ENCODE results near the gene NFE2.

Gene NFE2

GRCh38 chr12:54300732-54301427 is at the start of gene NFE2:
NFE2 (minus strand) TSS chr12:54301015; CDS start chr12:54295248, 5,767 bp downstream.
- DNase-seq (ENCODE audit: insufficient read length, low spot score) (peak; percentile 49), FAIRE-seq (no peak)
- TF ChIP-seq POLR2A (IDR thresholded peaks at IDR 0.05; ENCODE audit: low read depth, low read length) = no peak

GRCh38 chr12:54349679-54350078 is 48.9 kb upstream of the NFE2 start:
- DNase-seq (ENCODE audit: insufficient read length, low spot score) (no peak), FAIRE-seq (no peak)
- TF ChIP-seq POLR2A (IDR thresholded peaks at IDR 0.05; ENCODE audit: low read depth, low read length) = no peak

GRCh38 chr12:54349036-54349435 is 48.2 kb upstream of the NFE2 start:
- DNase-seq (ENCODE audit: insufficient read length, low spot score) (no peak), FAIRE-seq (no peak)
- TF ChIP-seq POLR2A (IDR thresholded peaks at IDR 0.05; ENCODE audit: low read depth, low read length) = no peak

- no peak for FAIRE-seq
- DNase-seq (ENCODE audit: insufficient read length, low spot score) = no peak
- no peak for TF ChIP-seq POLR2A (IDR thresholded peaks at IDR 0.05; ENCODE audit: low read depth, low read length)
These were observed 40.8 kb upstream of the NFE2 start for GRCh38 chr12:54341378-54342300.

- FAIRE-seq = no peak
- no peak for DNase-seq (ENCODE audit: insufficient read length, low spot score)
- TF ChIP-seq POLR2A (IDR thresholded peaks at IDR 0.05; ENCODE audit: low read depth, low read length) = no peak
These were observed 40.0 kb upstream of the NFE2 start for GRCh38 chr12:54340846-54341245.

GRCh38 chr12:54338698-54339296 is 38.0 kb upstream of the NFE2 start:
- FAIRE-seq (no peak), DNase-seq (ENCODE audit: insufficient read length, low spot score) (no peak)
- no peak for TF ChIP-seq POLR2A (IDR thresholded peaks at IDR 0.05; ENCODE audit: low read depth, low read length)

- no peak for FAIRE-seq
- TF ChIP-seq POLR2A (IDR thresholded peaks at IDR 0.05; ENCODE audit: low read depth, low read length) = no peak
- no peak for DNase-seq (ENCODE audit: insufficient read length, low spot score)
These were observed 37.2 kb upstream of the NFE2 start for GRCh38 chr12:54337854-54338650.

- FAIRE-seq (no peak), DNase-seq (ENCODE audit: insufficient read length, low spot score) (no peak)
- TF ChIP-seq POLR2A (IDR thresholded peaks at IDR 0.05; ENCODE audit: low read depth, low read length) = no peak
These were observed 36.5 kb upstream of the NFE2 start for GRCh38 chr12:54337280-54337842.

GRCh38 chr12:54333420-54334034 is 32.7 kb upstream of the NFE2 start:
- FAIRE-seq (no peak), DNase-seq (ENCODE audit: insufficient read length, low spot score) (no peak)
- no peak for TF ChIP-seq POLR2A (IDR thresholded peaks at IDR 0.05; ENCODE audit: low read depth, low read length)

- DNase-seq (ENCODE audit: insufficient read length, low spot score) (no peak), FAIRE-seq (no peak)
- TF ChIP-seq POLR2A (IDR thresholded peaks at IDR 0.05; ENCODE audit: low read depth, low read length) = no peak
These were observed 30.6 kb upstream of the NFE2 start for GRCh38 chr12:54331461-54331860.

GRCh38 chr12:54330442-54330841 is 29.6 kb upstream of the NFE2 start:
- TF ChIP-seq POLR2A (IDR thresholded peaks at IDR 0.05; ENCODE audit: low read depth, low read length) = no peak
- FAIRE-seq = no peak
- no peak for DNase-seq (ENCODE audit: insufficient read length, low spot score)

GRCh38 chr12:54329759-54330158 is 28.9 kb upstream of the NFE2 start:
- TF ChIP-seq POLR2A (IDR thresholded peaks at IDR 0.05; ENCODE audit: low read depth, low read length) = no peak
- DNase-seq (ENCODE audit: insufficient read length, low spot score) (no peak), FAIRE-seq (no peak)
